NB4 (cell line): ENCODE results near the gene GTF2A1L.

ENCODE experiments used
- POLR2A ChIP-seq: IDR thresholded peaks from 2 replicates; pipeline ENCODE4 v1.6.1; 2011; ENCODE audit warnings: mild to moderate bottlenecking; ENCODE audit not compliant: insufficient read length; ENCODE audit errors: extremely low read depth
- TF ChIP-seq, protein P1 (sequence below): IDR thresholded peaks from one replicate; pipeline ENCODE4 v1.5.1; 2012; ENCODE audit warnings: low read depth, low read length

DNA sequence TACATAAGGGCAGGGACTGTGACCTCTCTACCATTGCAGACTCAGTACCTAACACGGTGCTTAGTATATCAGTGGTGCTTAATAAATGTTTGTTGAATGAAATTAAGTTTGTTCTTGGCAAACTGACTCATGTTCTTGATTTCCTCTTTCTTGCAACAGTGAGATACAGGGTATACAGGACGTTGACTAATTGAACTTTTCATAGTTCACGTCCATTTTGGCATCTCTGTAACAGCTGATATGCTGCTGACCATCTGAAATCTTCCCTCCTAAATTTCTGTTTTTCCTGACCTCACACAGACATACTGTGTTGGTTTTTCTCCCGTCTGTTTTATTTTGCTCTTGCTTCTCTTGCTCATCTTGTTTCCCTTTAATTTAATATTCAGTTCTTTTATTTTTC, 93.7 kb downstream of the GTF2A1L start:
- TF ChIP-seq POLR2A, result no peak
- TF ChIP-seq, protein P1, sequence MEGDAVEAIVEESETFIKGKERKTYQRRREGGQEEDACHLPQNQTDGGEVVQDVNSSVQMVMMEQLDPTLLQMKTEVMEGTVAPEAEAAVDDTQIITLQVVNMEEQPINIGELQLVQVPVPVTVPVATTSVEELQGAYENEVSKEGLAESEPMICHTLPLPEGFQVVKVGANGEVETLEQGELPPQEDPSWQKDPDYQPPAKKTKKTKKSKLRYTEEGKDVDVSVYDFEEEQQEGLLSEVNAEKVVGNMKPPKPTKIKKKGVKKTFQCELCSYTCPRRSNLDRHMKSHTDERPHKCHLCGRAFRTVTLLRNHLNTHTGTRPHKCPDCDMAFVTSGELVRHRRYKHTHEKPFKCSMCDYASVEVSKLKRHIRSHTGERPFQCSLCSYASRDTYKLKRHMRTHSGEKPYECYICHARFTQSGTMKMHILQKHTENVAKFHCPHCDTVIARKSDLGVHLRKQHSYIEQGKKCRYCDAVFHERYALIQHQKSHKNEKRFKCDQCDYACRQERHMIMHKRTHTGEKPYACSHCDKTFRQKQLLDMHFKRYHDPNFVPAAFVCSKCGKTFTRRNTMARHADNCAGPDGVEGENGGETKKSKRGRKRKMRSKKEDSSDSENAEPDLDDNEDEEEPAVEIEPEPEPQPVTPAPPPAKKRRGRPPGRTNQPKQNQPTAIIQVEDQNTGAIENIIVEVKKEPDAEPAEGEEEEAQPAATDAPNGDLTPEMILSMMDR, result no peak
